CD4-positive, alpha-beta T cell treated with Interleukin-1 beta for 1 hour (primary cell): ENCODE data around the gene AIM2.
"Not testable (repeated sequence)": the region's sequence is repeated elsewhere in the genome, so short reads cannot be mapped to it uniquely, and the experiment has no call there.

Experiments used
- DNase-seq, 2 donors: peaks; one replicate each; pipeline ENCODE4 v3.0.0-alpha.2; 2020 to 2022

Gene AIM2, protein sequence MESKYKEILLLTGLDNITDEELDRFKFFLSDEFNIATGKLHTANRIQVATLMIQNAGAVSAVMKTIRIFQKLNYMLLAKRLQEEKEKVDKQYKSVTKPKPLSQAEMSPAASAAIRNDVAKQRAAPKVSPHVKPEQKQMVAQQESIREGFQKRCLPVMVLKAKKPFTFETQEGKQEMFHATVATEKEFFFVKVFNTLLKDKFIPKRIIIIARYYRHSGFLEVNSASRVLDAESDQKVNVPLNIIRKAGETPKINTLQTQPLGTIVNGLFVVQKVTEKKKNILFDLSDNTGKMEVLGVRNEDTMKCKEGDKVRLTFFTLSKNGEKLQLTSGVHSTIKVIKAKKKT

GRCh38 chr1:159076438-159077119 is at the start of gene AIM2:
TSS of gene AIM2 (minus strand) at chr1:159076766. CDS start at chr1:159073499, 3,267 bp downstream.
- DNase-seq, result peak; percentile 68 to 84

- no peak for DNase-seq
Observed at GRCh38 chr1:159123587-159123986, 47.0 kb upstream of the AIM2 start.

- DNase-seq, result no peak
Observed at GRCh38 chr1:159122005-159122621, 45.5 kb upstream of the AIM2 start.

- no peak for DNase-seq
Observed at GRCh38 chr1:159121526-159121925, 45.0 kb upstream of the AIM2 start.

DNA sequence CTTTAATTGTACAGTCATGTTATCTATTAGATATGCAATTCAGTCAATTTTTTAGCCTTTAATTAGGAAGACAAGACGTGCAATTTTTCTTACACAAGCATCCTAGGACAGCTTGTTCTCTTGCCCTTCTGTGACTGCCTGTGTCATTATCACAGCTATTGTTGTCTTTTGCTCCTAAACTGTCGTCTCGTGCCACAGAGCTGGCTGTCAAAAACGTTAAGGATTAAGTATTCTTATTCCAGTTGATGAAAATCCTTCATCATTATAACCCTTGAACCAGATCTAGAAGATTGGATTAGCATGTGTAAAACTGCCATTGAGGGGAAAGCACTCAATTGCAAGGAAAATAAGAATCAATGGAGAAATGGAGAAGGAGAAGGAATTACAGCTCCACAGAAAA is 43.8 kb upstream of the AIM2 start:
- no peak for DNase-seq

GRCh38 chr1:159113596-159114433 is 37.2 kb upstream of the AIM2 start:
- DNase-seq, result no peak

- DNase-seq, result not testable (repeated sequence)
Observed at GRCh38 chr1:159103021-159103420, 26.5 kb upstream of the AIM2 start.

GRCh38 chr1:159100589-159100988 is 24.0 kb upstream of the AIM2 start:
- DNase-seq, result no peak

GRCh38 chr1:159098596-159098995 is 22.0 kb upstream of the AIM2 start:
- no peak for DNase-seq

- no peak for DNase-seq
Observed at GRCh38 chr1:159092036-159092760, 15.6 kb upstream of the AIM2 start.

GRCh38 chr1:159091607-159092031 is 15.1 kb upstream of the AIM2 start:
- DNase-seq, result peak in 1 of 2 donors; percentile 16

DNA sequence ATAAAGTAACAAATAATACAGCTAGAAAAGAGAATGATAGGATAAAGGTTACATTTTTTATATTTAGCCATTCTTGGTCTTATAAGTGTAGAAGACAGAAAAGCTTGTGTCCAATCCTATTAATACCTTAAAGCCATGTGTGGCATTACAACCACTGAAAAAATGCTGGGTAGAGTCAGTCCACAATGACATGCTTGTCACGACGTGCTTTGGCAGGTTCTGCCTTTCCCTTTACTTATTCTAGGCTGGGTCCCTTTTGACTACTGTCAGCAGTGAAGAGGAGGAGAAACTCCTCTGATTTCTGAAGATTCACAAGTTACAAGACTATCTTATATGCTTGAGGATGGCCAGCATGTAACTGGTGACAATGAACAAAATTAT is 14.6 kb upstream of the AIM2 start:
- no peak for DNase-seq

GRCh38 chr1:159090286-159091179 is 14.0 kb upstream of the AIM2 start:
- DNase-seq, result no peak

DNA sequence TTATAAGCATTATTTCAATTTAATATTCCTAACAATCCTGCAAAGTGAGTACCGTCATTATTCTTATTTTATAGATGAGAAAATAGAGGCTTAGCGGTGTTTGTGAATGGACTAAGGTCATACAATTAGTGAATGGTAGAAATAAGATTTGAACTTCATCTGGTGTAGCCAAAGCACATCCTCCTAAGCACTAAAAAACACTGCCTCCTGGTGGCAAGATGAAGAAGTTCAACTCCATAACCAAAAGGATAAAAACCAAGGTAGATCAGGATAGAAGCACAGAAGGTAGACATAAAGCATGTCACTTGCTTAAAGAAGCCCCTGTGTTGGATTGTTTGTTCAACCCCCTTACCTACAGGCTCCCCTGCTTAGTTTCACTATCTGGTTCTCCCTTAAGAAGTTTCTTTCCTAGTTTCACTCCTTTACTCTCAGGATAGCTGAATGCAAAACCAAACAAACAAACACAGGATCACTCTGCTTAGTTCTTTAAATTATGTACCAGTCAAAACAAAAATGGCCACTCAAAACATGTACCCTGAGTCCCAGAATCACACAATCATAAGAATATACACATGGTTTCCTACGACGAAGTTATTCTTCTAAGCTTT is 12.7 kb upstream of the AIM2 start:
- DNase-seq, result peak in 1 of 2 donors; percentile 57

DNA sequence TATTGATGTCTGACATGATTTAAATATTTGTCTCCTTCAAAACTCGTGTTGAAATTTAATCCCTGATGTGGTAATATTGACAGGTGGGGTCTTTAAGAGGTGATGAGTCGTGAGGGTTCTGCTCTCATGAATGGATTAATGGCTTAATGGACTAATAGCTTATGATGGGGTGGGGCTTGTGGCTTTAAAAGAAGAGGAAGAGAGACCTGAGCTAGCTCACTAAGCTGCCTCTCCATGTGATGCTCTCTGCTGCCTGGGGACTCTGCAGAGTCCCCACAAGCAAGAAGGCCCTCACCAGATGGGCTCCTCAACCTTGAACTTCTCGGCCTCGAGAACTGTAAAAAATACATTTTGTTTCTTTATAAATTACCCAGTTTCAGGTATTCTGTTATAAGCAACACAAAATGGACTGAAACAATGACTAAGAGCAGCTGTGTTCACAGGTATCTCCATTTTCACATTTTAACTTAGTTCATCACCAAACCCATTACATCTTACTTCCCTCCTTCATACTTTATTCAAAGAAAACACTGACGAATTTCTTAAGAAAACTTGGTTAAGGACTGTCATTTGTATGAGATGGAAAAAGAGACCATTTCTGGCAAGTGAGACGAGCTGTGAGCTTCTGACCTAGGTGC is 12.1 kb upstream of the AIM2 start:
- no peak for DNase-seq

DNA sequence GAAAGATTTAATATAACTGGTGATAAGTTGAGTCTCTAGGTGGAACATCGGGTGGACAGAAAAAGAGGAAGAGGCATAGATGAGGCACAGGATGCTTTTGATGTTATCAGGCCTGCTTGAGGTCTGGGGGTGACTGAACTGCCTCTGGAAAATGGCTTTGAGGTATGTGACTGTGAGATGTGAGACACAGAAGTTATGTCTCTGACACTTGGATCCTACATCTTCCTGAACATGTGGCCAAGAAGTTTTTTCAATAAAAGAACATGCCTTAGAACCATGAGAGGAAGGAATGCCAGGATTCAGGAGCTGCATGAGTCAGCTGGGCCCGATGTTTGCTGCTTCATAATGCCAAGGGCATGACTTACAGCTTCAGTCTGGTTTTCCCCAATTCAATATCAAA is 11.5 kb upstream of the AIM2 start:
- DNase-seq, result no peak

- DNase-seq, result peak in 1 of 2 donors; percentile 29
Observed at GRCh38 chr1:159084867-159085266, 8.3 kb upstream of the AIM2 start.

GRCh38 chr1:159084152-159084551 is 7.6 kb upstream of the AIM2 start:
- DNase-seq, result no peak

- DNase-seq, result no peak
Observed at GRCh38 chr1:159083013-159083412, 6.4 kb upstream of the AIM2 start.

DNA sequence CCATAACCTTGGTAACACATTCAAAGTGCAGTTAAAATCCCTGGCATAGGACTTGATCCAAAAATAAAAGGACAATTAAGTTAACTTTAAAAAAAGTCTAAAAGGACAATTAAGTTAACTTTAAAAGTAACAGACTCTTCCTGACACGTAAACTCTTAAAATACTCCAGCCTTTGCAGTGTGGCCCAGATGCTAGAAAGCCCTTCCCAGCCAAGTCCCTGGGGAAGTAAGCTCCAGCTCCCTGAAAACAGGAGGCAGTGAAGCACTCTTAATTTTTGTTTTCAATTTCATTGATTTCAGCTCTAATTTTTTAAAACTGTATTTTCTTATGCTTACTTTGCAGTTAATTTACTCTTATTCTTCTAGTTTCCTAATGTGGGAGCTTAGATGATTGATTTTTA is 5.1 kb upstream of the AIM2 start:
- no peak for DNase-seq
